Measurements from ENCODE around the gene TMEM17.

Gene TMEM17

DNA sequence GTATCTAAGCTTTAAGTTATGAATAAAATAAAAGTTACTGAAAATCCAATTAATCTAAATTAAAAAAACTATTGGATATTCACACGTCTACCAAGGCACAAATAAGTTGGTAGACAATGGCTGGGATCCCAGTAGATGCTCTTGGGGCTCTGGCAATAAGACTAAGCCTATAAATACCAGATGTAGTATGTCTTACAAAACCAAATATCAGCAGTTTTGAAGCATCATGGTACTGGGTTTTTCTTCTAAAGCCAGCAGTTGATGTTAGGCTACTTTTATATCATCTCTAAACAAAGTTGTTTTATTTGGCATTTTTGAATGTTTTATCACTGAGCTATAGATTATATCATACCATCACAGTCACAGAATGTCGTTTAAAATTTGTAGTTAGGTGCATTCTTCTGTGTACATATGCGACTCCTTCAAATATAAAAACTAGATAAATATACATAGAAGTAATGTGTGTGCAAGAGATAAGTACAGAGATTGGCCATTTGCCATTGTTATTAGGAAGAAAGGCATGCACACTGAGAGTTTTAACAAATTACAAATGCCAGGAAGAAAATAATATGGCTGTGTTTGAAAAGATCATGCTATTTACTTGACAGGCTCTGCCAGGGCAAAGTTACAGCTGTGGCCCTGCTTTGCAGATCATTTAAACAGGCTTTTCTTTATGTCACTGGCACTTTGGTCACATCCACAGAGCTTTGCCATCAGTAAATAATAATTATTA is 21.6 kb upstream of the TMEM17 start:
- Histone ChIP-seq H3K36me3 (ENCODE audit: control insufficient read depth, low read length) (no peaks in the 10 kb centered on the region), H3K9me3 (ENCODE audit: control insufficient read depth, insufficient read depth, low read length) (no peaks in the 10 kb centered on the region), H4K20me1 (ENCODE audit: control insufficient read depth, insufficient read depth, low read depth, low read length) (no peaks in the 10 kb centered on the region), H3K4me2 (ENCODE audit: low read length) (no peak overlapping the region), H3K9me2 (replicated peaks; ENCODE audit: control insufficient read depth, low read length) (no peaks in the 10 kb centered on the region), H3K79me2 (ENCODE audit: control insufficient read depth, low read length) (no peaks in the 10 kb centered on the region), H3F3A (ENCODE audit: control insufficient read depth, insufficient read depth) (no peaks in the 10 kb centered on the region), H3K27me3 (ENCODE audit: control insufficient read depth, low read length) (peaks cover 5% of the 10 kb centered on the region; the same call in 1 of the 2 replicates), H3K27ac (ENCODE audit: low read depth, low read length) (no peak overlapping the region), H3K4me3 (ENCODE audit: low read length) (no peak overlapping the region), H3K4me1 (ENCODE audit: control insufficient read depth, low read length) (no peaks in the 10 kb centered on the region)
- TF ChIP-seq, protein P1, sequence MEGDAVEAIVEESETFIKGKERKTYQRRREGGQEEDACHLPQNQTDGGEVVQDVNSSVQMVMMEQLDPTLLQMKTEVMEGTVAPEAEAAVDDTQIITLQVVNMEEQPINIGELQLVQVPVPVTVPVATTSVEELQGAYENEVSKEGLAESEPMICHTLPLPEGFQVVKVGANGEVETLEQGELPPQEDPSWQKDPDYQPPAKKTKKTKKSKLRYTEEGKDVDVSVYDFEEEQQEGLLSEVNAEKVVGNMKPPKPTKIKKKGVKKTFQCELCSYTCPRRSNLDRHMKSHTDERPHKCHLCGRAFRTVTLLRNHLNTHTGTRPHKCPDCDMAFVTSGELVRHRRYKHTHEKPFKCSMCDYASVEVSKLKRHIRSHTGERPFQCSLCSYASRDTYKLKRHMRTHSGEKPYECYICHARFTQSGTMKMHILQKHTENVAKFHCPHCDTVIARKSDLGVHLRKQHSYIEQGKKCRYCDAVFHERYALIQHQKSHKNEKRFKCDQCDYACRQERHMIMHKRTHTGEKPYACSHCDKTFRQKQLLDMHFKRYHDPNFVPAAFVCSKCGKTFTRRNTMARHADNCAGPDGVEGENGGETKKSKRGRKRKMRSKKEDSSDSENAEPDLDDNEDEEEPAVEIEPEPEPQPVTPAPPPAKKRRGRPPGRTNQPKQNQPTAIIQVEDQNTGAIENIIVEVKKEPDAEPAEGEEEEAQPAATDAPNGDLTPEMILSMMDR (IDR thresholded peaks at IDR 0.05; ENCODE audit: low read depth, low read length, poor library complexity, severe bottlenecking), result no peak
- TF ChIP-seq EZH2phosphoT487 (IDR thresholded peaks at IDR 0.05; ENCODE audit: borderline replicate concordance, low read length), result no peak

DNA sequence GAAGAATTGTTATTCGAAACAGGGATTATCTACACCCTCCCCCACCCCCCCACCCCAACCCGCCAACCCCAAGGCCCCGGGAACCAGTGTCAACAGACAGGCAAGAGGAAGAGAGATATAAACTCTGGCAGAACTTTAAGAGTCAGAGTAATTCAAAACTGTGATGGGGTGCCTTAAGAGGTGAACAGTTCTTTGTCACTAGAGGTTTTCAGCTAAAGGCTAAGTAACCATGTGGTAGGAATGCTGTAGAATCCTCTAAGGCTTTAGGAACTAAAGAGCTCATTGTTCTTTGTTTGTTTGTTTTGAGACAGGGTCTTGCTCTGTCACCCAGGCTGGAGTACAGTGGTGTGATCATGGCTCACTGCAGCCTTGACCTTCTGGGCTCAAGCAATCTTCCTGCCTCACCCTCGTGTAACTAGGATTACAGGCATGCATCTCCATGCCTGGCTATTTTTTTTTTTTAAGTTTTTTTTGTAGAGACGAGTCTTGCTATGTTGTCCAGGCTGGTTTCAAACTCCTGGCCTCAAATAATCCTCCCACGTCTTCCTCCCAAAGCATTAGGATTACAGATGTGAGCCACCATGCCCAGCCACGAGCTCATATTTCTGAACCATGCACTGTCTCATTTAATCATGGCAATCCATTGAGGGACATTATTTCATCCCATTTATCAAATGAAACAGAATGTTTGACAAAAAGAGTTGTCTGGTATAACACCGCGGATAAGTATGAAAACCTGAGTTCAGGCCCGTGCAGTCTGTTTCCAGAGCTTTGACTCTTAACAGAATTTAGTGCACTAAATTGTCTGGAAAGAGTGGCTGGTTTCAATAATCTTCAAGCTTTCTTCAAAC is 20.8 kb upstream of the TMEM17 start:
- Histone ChIP-seq H4K20me1 (ENCODE audit: control insufficient read depth, insufficient read depth, low read depth, low read length) (no peaks in the 10 kb centered on the region), H3K36me3 (ENCODE audit: control insufficient read depth, low read length) (no peaks in the 10 kb centered on the region), H3K9me2 (replicated peaks; ENCODE audit: control insufficient read depth, low read length) (no peaks in the 10 kb centered on the region), H3K4me1 (ENCODE audit: control insufficient read depth, low read length) (no peaks in the 10 kb centered on the region), H3K79me2 (ENCODE audit: control insufficient read depth, low read length) (no peaks in the 10 kb centered on the region), H3K9me3 (ENCODE audit: control insufficient read depth, insufficient read depth, low read length) (no peaks in the 10 kb centered on the region), H3K27ac (ENCODE audit: low read depth, low read length) (no peak overlapping the region), H3K27me3 (ENCODE audit: control insufficient read depth, low read length) (peaks cover 5% of the 10 kb centered on the region; the same call in 1 of the 2 replicates), H3K4me2 (ENCODE audit: low read length) (no peak overlapping the region), H3K4me3 (ENCODE audit: low read length) (no peak overlapping the region), H3F3A (ENCODE audit: control insufficient read depth, insufficient read depth) (no peaks in the 10 kb centered on the region)
- no peak for TF ChIP-seq EZH2phosphoT487 (IDR thresholded peaks at IDR 0.05; ENCODE audit: borderline replicate concordance, low read length)
- TF ChIP-seq, protein P1 (IDR thresholded peaks at IDR 0.05; ENCODE audit: low read depth, low read length, poor library complexity, severe bottlenecking), result no peak

DNA sequence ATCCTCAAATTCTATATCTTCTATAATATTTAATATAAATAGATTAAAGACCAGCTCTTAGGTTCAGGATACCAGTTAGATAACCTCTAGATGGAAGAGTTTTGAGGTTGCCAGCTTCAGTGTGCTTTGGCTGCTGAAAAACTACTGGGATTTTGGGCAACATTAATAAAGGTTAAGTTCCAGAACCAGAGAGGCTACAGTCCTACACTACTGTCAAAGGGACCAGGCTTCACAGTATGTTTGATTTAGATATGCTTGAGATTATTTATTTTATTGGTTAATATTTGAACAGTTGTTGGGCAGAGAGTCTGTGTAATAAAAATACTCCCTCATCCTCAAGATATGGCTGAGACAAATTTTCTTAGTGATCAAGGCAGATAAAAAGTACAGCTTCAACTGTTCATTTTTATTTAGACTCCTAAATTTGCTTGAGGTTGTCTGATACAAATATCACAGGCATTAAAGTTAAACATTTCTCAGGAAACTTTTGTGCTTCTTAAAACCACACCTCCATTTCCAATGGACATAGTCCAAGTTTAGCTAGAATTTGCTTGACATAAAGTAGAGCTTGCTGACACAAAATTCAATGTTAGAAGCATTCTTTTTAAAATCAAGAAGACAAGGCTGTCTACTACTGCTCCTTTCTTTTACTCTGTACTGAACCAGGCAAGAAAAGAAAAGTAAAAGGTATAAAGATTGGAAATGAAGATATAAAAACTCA is 19.7 kb upstream of the TMEM17 start:
- H3K27me3 ChIP-seq (ENCODE audit: control insufficient read depth, low read length), result peaks cover 5% of the 10 kb centered on the region; the same call in 1 of the 2 replicates
- no peak overlapping the region for H3K4me2 ChIP-seq (ENCODE audit: low read length)
- no peaks in the 10 kb centered on the region for H3K4me1 ChIP-seq (ENCODE audit: control insufficient read depth, low read length)
- H3K36me3 ChIP-seq (ENCODE audit: control insufficient read depth, low read length), result no peaks in the 10 kb centered on the region
- no peaks in the 10 kb centered on the region for H4K20me1 ChIP-seq (ENCODE audit: control insufficient read depth, insufficient read depth, low read depth, low read length)
- H3K9me3 ChIP-seq (ENCODE audit: control insufficient read depth, insufficient read depth, low read length), result no peaks in the 10 kb centered on the region
- no peaks in the 10 kb centered on the region for H3F3A ChIP-seq (ENCODE audit: control insufficient read depth, insufficient read depth)
- no peak overlapping the region for H3K27ac ChIP-seq (ENCODE audit: low read depth, low read length)
- H3K9me2 ChIP-seq (replicated peaks; ENCODE audit: control insufficient read depth, low read length), result no peaks in the 10 kb centered on the region
- H3K4me3 ChIP-seq (ENCODE audit: low read length), result no peak overlapping the region
- no peaks in the 10 kb centered on the region for H3K79me2 ChIP-seq (ENCODE audit: control insufficient read depth, low read length)
- TF ChIP-seq EZH2phosphoT487 (IDR thresholded peaks at IDR 0.05; ENCODE audit: borderline replicate concordance, low read length), result no peak
- TF ChIP-seq, protein P1 (IDR thresholded peaks at IDR 0.05; ENCODE audit: low read depth, low read length, poor library complexity, severe bottlenecking), result no peak
